Stimulated activated CD8-positive, alpha-beta memory T cell treated with anti-CD3 and anti-CD28 coated beads, Interleukin-12 subunit alpha, Interleukin-12 subunit beta, amount 100 ng/mL, for 24 hours (primary cell): ENCODE measurements around the gene DDX59.

Experiments
- DNase-seq: peaks from one replicate; pipeline ENCODE4 v3.0.0-alpha.2; 2020; ENCODE audit errors: extremely low read depth

The DDX59 gene

DNA sequence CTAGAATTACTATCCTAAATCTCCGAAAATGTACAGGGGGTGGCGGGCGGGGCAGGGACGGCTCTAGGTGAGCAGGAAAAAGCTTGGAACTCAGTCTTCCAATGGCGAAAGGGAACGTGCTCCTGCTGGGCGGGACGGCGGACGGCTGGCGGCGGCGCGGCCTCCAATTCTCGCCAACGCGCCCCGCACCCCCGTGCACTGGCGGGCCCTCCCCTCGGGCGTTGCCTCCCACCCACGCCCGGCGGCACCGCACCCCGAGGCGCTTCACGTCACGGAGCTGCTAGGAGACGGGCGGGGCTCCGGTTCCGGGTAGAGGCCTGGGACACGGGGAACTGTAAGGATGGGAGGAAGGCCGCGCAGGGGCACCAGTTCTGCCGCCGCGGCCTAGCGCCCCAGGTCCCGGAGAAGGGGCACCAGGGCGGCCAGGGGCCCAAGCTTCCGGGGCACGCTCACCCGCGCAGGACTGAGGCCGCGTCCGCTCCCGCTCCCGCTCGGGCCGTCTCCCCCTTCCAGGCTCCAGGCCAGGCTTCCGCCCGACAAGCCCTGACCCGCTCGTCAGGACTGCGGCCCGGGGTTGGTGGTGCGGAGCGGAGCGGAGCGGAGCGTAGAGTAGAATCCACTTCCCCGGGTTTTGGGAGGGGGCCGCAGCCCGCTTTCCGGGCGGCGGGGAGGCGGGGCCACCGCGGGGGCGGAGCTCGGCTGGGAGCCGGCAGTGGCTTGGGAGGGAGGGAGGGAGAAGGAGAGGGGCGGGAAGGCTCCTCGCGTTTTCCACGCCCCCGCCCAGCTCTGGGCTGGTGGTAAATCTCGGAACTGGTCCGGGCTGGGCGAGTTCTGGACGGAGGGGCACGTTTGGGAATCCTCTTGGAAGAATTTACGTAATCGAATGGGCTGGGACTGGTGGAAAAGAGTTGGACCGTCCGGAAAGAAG is at the start of gene DDX59:
Gene DDX59 (minus strand): TSS at position 594 of the 928 bp plus-strand sequence. CDS start 3,167 bp downstream, outside the sequence.
- DNase-seq: peak; percentile 90

DNA sequence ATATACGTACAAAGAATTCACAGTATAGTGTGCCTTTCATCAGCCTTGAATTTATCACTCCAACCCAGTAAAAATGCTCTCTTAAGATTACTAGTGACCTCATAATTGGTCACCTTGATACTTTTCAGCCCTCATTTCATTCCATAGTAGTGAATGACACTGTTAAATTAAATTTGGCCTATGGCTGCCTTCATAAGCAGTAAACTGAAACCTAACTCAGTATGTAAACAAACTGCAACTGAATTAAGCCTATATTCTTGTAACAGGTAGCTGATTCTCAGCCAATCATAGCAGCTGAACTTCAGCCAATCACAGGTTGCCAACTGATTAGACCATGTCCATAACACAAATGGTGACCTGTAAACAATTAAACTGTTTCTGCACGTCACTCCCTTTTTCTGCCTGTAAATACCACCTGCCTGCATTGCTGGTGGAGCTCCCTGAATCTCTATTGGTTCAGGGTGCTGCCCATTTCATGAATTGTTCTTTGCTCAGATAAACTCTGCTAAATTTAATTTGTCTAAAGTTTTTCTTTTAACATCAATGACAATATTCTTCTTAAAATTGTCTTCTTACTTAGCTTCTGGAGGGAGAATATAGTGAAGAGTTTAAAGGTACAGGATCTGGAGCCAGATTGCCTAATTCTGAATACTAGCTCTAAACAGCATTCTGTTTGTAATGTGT is 44.9 kb upstream of the DDX59 start:
- no peak for DNase-seq

DNA sequence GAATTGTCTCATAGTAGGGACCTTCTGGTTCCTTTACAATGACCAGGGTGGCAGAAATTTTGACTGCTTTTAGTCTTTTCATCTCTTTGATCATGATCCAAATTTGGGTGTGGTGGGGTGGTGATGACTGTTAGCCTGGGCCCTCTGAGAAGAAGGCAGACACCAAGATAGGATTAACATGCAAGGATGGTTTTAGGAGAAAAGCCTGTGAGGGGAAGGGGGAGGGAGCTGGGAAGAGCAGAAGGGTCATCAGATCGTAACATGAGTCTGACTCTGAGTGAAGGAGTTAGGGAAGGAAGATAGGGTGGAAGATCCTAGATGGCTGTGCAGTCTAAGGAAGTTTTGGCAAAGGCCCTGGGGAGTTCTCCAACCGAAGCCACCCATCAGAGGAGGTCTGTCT is 40.5 kb upstream of the DDX59 start:
- no peak for DNase-seq

DNA sequence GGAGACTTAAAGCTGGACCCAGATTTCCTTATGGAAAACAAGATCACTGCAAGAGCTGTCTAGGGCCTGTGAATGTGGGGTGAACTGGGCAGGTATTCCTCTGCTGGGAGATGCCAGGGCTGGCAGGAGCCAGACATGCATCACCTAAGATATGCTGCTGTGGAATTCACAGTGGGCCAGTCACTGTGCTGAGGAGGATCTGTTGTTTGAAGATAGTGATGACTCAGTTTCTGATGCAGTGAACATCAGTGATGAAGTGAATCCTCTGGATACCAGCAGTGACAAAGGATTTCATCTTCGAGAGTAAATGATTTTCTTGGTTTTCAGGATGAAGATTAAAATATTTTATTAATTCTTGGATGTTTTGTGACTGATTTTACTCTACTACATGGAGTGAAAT is 39.1 kb upstream of the DDX59 start:
- DNase-seq: no peak

DNA sequence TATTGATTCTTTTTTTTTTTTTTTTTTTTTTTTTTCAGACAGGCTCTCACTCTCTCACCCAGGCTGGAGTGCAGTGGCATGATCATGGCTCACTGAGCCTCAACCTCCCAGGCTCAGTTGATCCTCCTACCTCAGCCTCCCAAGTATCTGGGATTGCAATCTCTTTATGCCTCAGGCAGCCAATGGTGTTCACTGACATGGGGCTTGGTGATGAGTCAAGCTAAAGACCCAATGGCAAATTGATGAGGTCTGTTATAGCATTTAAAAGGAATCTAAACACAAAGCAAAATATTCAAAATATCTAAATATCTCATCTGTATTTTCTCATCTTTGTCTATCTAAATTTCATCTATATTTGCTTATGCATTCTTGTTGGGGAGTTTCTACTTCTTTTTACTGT is 38.5 kb upstream of the DDX59 start:
- no peak for DNase-seq

DNA sequence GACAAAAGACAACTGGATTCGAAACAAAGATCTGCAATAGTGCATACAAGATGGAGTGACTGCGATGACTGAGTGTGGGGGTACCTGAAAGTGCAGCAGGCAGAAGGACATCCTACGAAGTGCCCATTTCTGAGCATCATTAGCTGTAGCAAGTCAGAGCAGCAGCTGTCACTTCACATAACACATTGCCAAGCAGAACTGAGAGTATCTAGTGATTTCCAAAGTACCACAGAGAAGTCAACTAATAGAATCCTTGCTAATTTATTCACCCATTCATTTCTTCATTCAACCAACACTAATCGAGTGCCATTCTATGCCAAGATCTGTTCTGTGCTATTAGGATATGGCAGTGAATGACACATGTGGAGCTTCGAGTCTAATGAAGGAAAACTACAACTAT is 37.4 kb upstream of the DDX59 start:
- DNase-seq: no peak

DNA sequence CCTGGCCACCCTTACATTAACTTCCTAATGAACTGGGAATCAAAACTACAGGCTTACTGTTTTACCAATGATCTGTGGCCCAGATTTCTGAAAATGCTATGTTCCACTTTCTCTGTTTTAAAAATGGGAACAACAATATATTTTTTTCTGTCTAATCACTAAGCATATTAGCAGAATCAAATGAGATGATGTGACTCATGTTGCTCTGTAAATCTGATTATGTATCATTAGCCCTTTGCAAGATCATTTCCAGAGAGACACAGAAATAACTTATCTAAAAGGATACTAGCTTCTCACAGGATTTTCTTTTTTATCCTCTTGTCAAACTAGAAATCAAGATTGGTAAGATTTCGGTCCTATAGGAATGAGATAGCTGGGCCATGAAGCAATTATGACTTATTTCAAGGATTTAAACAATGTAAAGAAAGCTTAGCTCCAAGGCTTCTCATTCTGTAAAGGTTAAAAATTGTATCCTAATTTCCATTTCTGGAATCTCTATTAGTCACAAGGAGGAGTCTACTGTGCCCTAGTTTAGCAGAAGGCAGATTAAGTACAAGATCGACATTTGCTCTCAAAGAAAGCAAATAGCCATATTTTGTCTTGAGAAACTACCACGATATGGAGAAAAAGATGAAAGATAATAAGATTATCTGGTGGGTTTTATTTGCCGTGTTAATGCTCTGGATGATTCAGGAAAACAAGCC is 36.6 kb upstream of the DDX59 start:
- DNase-seq: no peak

DNA sequence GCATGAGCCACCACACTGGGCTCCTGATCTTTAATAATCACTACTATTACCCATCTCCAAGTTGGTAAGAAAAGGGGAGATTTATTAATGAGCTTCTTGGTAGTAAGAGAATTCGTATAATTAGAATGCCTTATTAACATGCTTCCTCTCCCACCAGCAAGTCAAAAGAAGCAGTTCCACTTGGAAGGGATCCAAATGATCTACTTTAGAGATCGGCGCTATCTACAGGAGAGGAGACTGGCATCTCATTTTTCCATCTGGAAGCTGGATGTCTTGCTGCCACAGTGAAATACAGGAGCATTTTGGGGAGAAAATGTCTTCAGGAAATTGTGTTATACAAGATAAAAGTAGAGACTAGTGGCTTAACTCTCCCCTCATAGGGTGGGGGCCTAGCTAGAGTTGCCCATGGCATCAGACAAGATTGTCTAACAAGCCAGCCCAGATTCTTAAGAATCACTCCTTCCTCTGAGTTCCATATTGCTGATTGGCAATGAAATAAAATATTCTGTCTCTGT is 35.3 kb upstream of the DDX59 start:
- no peak for DNase-seq

DNA sequence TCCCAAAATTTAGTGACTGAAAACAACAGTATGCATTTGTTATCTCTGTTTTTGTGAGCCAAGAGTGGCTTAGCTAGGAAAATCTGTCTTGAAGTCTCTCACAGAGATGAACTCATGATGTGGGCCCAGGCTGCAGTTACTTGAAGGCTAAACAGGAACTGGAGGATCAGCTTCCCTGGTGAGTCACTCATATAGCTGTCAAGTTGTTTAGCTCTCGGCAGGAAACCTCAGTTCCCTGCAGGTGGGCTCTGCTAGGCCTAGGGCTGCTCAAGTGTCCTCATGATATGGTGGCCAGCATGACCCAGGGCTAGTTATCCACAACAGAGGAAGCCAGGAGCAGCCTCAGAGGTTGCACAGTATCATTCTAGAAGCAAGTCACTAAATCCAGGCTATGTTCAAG is 30.2 kb upstream of the DDX59 start:
- no peak for DNase-seq

DNA sequence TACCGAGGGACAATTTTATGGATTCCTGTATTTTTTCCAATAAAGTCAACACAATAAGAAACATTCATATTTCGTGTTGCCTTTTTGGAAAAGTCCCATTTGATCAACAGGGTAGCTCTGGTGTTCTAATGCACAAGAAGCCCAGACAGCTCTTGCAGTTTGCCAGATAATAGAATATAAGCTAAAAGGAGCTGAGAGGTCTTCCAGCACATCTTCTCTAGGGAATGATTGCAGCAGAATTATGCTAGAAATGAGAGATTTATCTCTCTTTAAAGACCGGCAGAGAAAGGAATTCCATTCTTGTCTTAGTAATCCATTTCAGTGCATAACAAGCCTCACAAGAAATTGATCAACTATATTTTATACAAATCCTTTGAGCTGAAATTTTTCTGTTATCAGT is 25.0 kb upstream of the DDX59 start:
- DNase-seq: no peak

DNA sequence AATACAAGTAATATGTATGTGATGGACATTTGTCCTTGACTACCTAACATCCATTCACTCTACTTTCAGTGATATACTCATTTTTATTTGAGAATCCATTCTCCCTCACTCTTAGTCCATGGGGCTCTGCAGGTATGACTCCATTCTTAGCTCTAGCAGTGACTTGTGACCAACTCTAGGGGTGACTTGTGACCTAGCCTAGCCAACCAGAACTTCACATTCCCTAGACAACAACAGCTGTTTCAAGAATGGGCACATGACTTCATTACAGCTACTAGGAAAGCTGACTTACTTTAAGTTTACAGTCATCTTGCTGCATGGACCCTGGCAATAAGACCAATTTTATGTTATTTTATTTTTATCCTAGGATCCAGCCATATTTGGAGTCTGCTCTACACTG is 23.6 kb upstream of the DDX59 start:
- DNase-seq: no peak

DNA sequence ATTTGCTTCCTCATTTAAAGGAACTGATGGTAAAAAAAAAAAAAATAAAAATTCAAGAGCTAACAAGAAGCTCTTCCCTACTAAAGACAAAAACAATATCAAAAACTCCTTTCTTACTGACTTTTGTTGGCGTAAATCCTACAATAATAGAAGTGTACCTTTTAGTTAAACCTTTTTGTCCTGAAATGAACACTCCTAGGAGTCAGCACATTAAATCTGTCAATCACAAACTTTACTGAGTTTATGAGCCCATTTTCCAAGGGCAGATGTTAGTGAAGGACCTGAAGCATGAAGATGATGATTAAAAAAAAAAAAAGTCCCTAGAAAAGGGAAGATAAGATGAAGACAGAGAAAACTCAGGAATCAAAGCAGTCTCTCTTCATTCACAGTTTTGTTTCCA is 22.6 kb upstream of the DDX59 start:
- no peak for DNase-seq

DNA sequence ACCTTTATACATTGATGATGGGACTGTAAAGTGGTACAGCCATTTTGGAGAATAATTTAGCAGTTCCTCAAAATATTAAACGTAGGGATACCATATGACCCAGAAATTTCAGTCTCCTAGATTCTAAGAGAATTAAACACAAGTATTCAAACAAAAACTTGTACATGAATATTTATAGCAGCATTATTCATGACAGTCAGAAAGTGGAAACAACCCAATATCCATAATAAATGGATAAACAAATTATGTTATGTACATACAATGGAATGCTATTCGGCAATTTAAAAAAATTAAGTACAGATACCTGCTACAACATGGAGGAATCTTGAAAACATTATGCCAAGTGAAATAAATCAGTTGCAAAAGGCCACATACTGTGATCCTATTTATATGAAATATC is 16.9 kb upstream of the DDX59 start:
- DNase-seq: no peak

DNA sequence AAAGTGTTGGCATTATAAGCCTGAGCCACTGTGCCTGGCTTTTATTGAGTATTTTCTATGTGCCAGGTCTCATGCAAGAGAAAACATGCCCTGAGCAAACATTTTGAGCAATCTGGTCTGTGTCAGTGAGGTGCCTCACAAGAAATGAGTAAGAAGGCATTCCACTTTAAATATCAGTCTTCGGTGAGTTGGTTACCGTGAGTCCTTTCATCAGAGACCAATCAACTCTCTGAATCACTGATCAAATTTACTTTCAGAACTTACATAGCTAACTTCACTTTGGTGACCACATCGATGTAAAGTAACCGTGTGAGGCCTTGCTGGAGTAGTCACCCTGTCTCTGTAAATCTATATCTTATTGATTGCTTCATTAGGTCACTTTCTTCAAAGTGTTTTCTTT is 14.3 kb upstream of the DDX59 start:
- DNase-seq: no peak

DNA sequence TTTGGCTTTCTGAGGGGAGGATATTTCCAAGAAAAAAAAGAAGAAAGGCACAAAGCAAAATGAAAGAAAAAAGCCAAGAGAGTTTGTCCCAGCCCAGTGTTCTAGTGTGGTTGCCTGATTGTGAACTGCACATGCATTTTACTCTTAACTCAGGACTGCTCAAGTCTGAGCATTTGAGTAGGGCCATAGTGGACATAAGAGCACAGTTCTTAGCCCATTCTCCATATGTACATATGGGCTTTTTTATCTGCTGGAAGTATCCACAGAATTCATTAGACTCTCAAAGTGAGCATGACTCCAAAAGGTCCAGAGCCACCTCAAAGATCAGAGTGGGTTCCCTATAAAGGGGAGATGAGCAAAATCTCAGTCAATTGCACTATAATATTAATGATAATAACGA is 13.6 kb upstream of the DDX59 start:
- DNase-seq: no peak

DNA sequence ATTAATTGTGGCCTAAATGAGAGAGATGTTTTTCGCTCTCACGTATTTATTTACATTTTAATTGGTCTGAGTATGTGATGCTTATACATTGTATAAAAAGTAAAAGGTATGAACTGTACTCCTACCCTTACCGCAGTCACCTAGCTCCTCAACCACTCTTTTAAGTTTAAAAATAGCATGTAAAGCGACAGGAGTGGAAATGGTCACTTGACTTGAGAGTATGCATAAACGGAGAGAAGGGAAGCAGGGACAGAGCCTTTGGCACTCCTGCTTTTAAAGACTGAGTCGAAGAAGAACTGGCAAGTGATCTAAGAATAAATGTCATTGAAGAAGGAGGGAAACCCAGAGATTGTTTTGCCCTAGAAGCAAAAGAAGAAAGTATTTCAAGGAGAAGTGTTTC is 11.5 kb upstream of the DDX59 start:
- no peak for DNase-seq

DNA sequence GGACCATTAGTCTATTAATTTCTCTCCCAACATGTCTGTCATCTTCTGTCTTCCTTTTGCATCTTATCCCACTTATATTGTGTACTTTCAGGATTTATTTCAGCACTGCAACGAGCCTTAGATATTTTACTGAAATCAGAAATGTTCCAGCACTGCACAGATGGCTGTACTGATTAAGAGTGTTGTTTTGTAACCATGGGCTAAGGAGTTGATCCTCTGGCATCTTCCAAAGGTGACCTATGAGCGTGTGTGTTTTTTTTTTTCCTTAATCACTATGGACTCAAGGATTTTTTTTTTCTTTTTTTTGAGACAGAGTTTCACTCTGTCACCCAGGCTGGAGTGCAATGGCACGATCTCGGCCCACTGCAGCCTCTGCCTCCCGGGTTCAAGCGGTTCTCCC is 7.1 kb upstream of the DDX59 start:
- DNase-seq: no peak

DNA sequence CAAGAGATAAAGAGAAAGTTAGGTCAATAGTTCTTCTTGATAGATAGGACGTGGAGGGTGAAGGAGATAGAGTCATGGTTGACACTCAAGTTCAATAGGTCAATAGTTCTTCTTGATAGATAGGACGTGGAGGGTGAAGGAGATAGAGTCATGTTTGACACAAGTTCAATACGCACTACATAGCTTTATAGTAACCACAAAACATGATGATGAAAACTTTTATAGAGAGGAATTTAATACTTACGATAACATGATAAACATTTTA is 5.8 kb upstream of the DDX59 start:
- no peak for DNase-seq

DNA sequence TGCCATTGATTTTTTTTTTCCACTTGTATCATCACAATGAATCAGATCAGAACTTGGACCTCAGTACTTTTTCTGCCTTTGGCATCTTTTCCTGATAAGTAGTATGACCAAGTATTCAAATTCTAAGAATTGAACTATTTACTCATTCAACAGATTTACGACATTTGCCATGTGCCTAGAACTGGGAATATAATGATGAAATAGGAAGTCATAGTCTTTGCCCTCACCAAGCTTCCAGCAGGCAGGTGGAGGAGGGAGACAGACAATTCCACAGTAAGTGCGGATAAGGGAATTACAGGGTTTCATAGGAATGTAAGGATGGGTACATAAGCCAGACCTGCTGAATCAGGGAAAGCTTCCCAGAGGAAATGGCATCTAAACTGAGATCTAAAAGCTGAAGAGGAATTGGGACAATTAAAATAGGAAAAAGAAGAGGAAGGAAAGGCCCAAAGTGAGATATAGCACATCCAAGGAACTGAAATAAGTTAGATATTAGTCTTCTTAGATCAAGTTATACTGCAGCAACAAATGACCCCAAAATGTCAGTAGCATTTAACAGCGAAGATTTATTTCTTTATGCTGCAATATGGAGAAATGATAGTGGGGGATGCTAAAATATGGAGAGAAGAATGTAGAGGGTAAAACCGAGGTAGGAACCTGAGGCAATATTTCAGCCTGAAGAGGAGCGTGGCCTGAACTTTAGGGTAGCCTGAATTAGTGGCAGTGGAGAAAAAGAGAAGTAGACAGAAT is 5.3 kb upstream of the DDX59 start:
- DNase-seq: no peak

DNA sequence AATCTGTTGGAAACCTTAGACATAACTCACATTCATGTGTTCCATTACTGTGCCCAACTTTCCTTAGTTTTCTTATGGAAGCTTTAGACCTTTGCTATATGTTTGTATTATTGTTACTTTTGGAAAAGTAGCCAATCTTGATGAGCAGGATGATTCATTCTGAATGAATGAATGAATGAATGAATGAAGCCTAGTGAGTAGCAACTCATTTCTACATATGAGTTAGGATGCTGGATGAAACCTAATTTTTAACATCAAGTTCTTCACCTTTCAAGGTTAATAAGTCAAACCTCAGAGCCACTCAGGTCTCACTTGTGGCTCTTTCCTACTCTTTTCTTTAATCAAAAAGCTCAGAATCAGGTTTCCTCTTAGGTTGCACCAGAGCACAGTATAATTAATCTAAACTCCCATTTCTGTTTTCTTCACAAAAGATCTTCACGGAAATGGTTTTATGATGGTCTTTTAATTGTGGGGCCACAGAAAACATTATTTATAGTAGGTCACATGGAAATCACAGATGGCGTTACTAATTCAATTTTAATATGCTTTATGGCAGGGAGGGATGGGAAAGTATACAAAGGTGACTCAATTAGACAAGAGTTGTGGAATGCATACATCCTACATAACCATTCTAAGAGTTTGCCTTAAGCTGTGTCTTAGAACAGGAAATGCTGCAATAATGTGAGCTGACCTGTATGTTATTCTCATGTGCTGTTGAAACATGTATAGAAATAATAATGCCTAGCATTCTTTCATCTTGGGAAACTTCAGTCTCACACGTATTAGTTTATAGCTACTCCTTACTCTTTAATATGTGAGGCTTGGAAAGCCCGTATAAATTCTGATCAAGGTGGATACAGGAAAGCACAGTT is 4.5 kb upstream of the DDX59 start:
- DNase-seq: no peak

DNA sequence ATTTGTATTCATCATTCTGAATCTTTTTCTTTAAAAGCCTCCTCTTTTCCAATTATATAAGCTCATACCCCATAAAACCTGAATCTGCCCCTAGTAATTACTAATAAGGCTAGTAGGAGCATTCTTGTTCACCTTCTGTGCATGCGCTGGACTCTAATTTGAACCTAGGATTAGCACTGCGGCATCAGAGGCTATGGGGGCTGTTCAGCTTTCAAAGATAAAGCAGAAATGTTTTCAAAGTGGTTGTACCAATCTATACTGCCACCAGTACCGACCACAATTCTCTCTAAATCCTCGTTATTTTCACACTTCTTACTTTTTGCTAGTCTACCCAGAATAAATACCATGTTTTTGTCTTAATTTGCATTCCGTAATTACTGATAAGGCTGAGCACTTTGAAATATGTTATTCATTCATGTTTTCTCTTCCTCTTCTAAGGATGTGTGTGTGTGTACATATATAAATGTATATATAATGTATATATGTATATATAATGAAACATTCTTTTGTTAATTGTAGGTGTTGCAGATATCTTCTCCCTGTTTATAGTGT is 1.6 kb upstream of the DDX59 start:
- DNase-seq: no peak
